LNCAP (cell line): ENCODE results near the gene BICD1.
A peak's percentile ranks its signal among the peaks of the same experiment; 100 is the strongest.

Experiments used
- CTCF ChIP-seq: fragments of 450-650 bp; IDR thresholded peaks from 2 replicates; pipeline ENCODE4 v1.5.1; 2017; ENCODE audit warnings: mild to moderate bottlenecking

The BICD1 gene

GRCh38 chr12:32296567-32296966 is 189.9 kb downstream of the BICD1 start:
- TF ChIP-seq CTCF, result no peak

DNA sequence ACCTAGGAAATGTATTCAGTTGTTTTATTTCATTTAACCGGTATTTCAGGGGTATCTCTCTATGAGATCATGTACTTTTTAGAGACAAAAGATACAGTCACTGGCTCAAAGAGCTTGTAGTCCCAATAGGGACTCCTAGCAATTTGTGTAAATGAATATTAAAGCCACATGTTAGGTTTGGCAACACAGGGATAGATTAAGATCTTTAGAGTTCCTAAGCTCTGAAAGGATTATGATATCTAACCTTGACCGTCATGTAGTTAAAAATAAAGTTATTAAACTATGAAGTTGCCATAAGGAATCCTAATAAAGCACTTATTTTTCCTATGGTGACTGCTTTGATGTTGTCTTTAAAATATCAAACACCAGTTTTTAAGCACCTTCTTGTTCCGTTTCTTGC is 192.3 kb downstream of the BICD1 start:
- TF ChIP-seq CTCF, result no peak

DNA sequence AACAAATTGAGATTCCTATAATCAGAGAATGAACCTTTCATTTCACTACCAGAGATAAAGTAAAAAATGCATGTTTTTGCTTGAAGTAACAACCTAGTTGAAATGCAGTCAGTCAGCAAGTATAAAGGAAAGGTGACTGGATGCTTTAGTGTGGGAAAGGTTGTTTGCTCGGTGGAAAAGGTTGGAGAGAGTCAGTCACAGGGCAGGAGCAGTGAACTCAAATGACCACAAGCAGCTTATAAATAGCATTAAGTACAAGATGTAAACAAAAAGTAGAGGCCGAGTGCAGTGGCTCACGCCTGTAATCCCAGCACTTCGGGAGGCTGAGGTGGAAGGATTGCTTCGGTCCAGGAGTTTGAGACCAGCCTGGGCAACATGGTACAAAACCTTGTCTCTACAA is 194.6 kb downstream of the BICD1 start:
- TF ChIP-seq CTCF, result no peak

- TF ChIP-seq CTCF, result peak; percentile 46
Measured at GRCh38 chr12:32302218-32303173, 195.8 kb downstream of the BICD1 start.

DNA sequence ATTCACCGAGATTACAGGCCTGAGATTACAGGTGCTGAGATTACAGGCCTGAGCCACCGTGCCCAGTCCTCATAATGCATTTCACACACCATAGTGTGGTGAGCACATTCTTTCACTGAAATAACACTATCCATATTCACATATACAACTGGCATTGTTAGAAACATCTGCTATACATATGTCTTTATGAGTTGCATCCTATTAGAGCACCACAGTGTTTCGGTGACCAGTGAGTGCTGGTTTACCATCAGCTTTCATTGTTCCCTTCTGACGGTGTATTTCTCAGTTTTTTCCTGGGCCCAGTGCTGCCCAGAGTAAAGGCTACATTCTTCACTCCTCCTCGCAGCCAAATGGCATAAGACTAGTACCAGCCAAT is 196.5 kb downstream of the BICD1 start:
- no peak for TF ChIP-seq CTCF

- peak; percentile 56 for TF ChIP-seq CTCF
Measured at GRCh38 chr12:32305163-32305562, 198.5 kb downstream of the BICD1 start.

GRCh38 chr12:32307326-32307725 is 200.7 kb downstream of the BICD1 start:
- no peak for TF ChIP-seq CTCF
